Calu3 (cell line): ENCODE results near the gene FFAR2. TPM values are rescaled to one million over a fixed set of nuclear protein-coding genes. Genes with fewer than 3 reads are reported as not detected.

ENCODE experiments used
- BruUV-seq: library from RNA; stranded (reverse); fragments of 400-500 nt; replicated peaks from 2 replicates; lab custom pipeline; 2021; lab: Mats Ljungman, UMichigan
- CTCF ChIA-PET: fragments of 300-600 bp; sonication (Branson Sonifier 250); formaldehyde crosslinking; loops from one replicate; lab custom pipeline; 2022; ENCODE audit warnings: antibody characterized with exemption; lab: Charles Lee
- DNase-seq: peaks from one replicate; pipeline ENCODE4 v3.0.0; 2022
- H3K27ac Mint-ChIP-seq: one replicate; pipeline ENCODE4 v1.8.0; 2022; ENCODE audit warnings: mixed read lengths; ENCODE audit not compliant: unreplicated experiment
- H3K27me3 Mint-ChIP-seq: one replicate; pipeline ENCODE4 v1.8.0; 2022; ENCODE audit warnings: mixed read lengths; ENCODE audit not compliant: unreplicated experiment
- H3K36me3 Mint-ChIP-seq: one replicate; pipeline ENCODE4 v1.8.0; 2022; ENCODE audit warnings: mild to moderate bottlenecking, moderate library complexity, mixed read lengths; ENCODE audit not compliant: insufficient read depth, unreplicated experiment
- H3K4me1 Mint-ChIP-seq: one replicate; pipeline ENCODE4 v1.8.0; 2022; ENCODE audit warnings: mild to moderate bottlenecking, low read depth, mixed read lengths; ENCODE audit not compliant: unreplicated experiment
- H3K4me3 Mint-ChIP-seq: one replicate; pipeline ENCODE4 v1.8.0; 2022; ENCODE audit warnings: mild to moderate bottlenecking, low read depth, moderate library complexity, mixed read lengths; ENCODE audit not compliant: unreplicated experiment
- H3K9me3 Mint-ChIP-seq: one replicate; pipeline ENCODE4 v1.8.0; 2022; ENCODE audit warnings: low read depth, mixed read lengths; ENCODE audit not compliant: unreplicated experiment
- intact Hi-C: fragments of 100-400 bp; cut with micrococcal nuclease; formaldehyde crosslinking; loops from one replicate; pipeline ENCODE4 v1.10.0; 2022; ENCODE audit not compliant: unreplicated experiment
- total RNA-seq: library from RNA; stranded (reverse); gene quantifications from 2 replicates; pipeline ENCODE4 v1.2.3, GENCODE V29; 2022
- TF ChIP-seq, protein P1 (sequence below): fragments of 200-600 bp; IDR thresholded peaks from one replicate; pipeline ENCODE4 v1.8.0; 2022; ENCODE audit warnings: antibody characterized with exemption; ENCODE audit not compliant: unreplicated experiment

FFAR2 gene
- total RNA-seq, 1 experiment from 2014 or later: not detected

DNA sequence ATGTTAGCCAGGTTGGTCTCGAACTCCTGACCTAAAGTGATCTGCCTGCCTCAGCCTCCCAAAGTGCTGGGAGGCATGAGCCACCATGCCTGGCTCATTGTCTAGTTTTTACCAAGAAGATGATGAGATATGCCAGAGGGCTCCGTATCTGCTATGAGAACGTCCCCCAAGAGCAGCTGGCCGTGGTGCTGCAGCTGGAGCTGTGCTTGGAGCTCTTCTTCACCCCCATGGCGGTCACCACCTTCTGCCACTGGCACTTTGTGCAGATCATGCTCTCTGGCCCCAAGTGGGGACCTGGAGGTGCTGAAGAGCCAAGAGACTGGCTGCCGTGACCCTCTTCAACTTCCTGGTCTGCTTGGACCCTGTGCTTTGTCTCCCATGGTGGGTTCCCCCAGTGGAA is 40.4 kb upstream of the FFAR2 start:
- TF ChIP-seq, protein P1, sequence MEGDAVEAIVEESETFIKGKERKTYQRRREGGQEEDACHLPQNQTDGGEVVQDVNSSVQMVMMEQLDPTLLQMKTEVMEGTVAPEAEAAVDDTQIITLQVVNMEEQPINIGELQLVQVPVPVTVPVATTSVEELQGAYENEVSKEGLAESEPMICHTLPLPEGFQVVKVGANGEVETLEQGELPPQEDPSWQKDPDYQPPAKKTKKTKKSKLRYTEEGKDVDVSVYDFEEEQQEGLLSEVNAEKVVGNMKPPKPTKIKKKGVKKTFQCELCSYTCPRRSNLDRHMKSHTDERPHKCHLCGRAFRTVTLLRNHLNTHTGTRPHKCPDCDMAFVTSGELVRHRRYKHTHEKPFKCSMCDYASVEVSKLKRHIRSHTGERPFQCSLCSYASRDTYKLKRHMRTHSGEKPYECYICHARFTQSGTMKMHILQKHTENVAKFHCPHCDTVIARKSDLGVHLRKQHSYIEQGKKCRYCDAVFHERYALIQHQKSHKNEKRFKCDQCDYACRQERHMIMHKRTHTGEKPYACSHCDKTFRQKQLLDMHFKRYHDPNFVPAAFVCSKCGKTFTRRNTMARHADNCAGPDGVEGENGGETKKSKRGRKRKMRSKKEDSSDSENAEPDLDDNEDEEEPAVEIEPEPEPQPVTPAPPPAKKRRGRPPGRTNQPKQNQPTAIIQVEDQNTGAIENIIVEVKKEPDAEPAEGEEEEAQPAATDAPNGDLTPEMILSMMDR: no peak
- H3K9me3 Mint-ChIP-seq: no peaks in the 10 kb centered on the region
- no peaks in the 10 kb centered on the region for H3K4me1 Mint-ChIP-seq
- no TSS peak for BruUV-seq
- peaks cover 73% of the 10 kb centered on the region for H3K27me3 Mint-ChIP-seq
- no peaks in the 10 kb centered on the region for H3K36me3 Mint-ChIP-seq
- no peak overlapping the region for H3K27ac Mint-ChIP-seq
- no peak overlapping the region for H3K4me3 Mint-ChIP-seq
- intact Hi-C loops: no loop called here
- no peak for DNase-seq
- CTCF ChIA-PET: interaction anchor here (1.5 kb wide), 1 partner anchor 13 kb away, joined by 4 read pairs; no protein-coding TSS in a partner anchor

DNA sequence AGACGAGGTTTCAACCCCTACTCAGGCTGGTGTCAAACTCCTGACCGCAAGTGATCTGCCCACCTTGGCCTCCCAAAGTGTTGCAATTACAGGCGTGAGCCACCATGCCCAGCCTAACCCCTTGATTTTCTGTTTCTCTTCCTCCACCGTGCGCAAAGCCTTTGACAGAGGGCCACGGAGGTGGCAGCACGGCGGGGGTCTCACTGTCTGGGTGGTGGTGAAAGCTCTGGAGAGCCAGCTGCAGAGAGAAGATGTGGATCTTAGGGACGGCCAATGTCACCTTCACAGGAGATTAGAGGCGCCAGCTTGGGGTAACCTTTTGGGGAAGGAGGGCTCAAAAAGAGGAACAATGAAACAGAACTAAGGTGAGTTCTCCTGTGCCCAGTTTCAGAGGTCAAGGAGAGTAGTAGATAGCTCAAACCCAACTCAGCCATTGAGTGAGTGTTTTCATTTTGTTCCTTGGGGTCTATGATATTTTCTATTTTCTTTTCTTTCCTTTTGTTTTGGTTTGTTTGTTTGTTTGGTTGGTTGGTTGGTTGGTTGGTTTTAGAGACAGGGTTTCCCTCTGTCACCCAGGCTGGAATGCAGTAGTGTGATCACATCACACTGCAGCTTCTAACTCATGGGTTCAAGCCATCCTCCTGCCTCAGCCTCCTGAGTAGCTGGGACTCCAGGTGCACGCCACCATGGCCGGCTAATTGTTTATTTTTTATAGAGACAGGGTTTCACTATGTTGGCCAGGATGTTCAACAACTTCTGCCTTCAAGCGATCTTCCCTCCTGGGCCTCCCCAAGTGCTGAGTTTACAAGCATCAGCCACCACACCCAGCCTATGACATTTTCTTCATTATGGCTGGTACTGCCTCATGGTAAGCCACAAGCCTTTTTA is 39.5 kb upstream of the FFAR2 start:
- CTCF ChIA-PET: interaction anchor here (0.6 to 1.5 kb wide), 2 partner anchors 12 to 18 kb away, joined by 3 to 4 read pairs; no protein-coding TSS in a partner anchor
- H3K27me3 Mint-ChIP-seq: peaks cover 82% of the 10 kb centered on the region

GRCh38 chr19:35409191-35409590 is 38.9 kb upstream of the FFAR2 start:
- Mint-ChIP-seq H3K4me3 (no peak overlapping the region), H3K36me3 (no peaks in the 10 kb centered on the region), H3K27ac (no peak overlapping the region), H3K9me3 (no peaks in the 10 kb centered on the region), H3K4me1 (no peaks in the 10 kb centered on the region), H3K27me3 (peaks cover 89% of the 10 kb centered on the region)
- no TSS peak for BruUV-seq
- CTCF ChIA-PET: no interaction called here
- intact Hi-C loops: no loop called here
- TF ChIP-seq, protein P1: no peak
- DNase-seq: no peak

More for the DNA sequence above, 39.5 kb upstream of the FFAR2 start:
- H3K9me3 Mint-ChIP-seq: no peaks in the 10 kb centered on the region
- no peaks in the 10 kb centered on the region for H3K36me3 Mint-ChIP-seq
- no peak for DNase-seq
- H3K4me3 Mint-ChIP-seq: no peak overlapping the region
- intact Hi-C loops: no loop called here
- TF ChIP-seq, protein P1: no peak
- no TSS peak for BruUV-seq
- no peaks in the 10 kb centered on the region for H3K4me1 Mint-ChIP-seq
- H3K27ac Mint-ChIP-seq: no peak overlapping the region

GRCh38 chr19:35410487-35410886 is 37.6 kb upstream of the FFAR2 start:
- TF ChIP-seq, protein P1: no peak
- Mint-ChIP-seq H3K27ac (no peak overlapping the region), H3K4me1 (no peaks in the 10 kb centered on the region), H3K9me3 (no peaks in the 10 kb centered on the region), H3K36me3 (no peaks in the 10 kb centered on the region), H3K4me3 (no peak overlapping the region), H3K27me3 (peaks cover 90% of the 10 kb centered on the region)
- CTCF ChIA-PET: no interaction called here
- DNase-seq: no peak
- intact Hi-C loops: no loop called here
- no TSS peak for BruUV-seq
